Stimulated activated CD4-positive, alpha-beta T cell treated with anti-CD3 and anti-CD28 coated beads, Interleukin-1b, Interleukin-23, amount 100 ng/mL, for 1 hour (primary cell): ENCODE data around the gene HNRNPH1.

Experiments
- DNase-seq, 2 donors: peaks; one replicate each; pipeline ENCODE4 v3.0.0-alpha.2; 2020; ENCODE audit warnings: low read depth in 2 of 2

Gene HNRNPH1

DNA sequence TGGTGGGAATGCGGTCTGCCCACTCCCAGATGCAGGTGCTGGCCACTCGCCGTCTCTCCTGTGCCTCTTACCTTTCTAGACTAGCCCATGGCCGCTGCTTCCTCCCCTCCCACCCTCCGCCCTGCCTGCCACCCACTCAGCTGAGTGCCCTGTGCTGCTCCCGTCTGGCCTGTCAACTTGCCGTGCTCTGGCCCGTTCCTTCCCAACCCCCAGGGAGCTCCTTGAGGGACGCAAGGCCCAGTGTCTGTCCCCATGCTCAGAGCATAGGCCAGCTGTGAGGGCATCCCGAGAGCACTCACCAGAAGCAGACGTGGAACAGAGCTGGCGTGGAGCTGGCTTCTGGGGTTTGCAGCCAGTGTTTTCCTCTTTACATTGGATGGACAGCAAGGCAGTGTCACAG lies 20.2 kb downstream of the HNRNPH1 start:
- DNase-seq = no peak

DNA sequence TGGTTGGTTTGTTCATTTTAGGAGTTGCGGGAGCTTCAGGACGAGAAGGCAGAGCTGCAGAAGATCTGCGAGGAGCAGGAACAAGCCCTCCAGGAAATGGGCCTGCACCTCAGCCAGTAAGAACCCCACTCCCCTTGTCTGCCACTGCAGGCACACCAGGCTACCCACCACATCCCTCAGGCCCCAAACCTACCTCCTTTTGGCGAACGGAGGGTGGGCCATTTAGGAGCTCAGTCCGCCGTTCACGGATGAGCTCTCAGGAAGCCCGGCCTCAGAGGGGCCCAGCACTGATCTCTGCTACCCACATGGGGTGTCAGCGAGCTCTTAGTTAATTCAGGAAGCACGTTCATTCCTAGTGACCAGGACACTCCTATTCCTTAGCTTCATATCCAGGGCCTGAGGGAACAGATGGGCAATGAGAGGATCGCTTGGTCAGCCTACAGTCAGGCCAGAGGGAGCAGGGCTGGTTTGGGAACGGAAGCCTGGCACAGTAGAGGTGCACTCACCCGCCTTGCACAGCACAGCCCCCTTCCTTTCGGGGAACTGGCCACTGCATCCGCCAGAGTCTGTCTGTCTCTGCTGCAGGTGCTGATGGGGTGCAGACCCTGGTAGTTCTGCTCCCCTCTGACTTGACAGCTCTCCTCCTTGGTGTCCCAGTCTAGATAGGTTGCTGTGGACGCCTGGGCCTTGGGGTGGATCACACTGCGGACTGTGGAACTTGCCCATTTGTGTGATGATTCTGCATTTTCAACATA lies 21.4 kb downstream of the HNRNPH1 start:
- DNase-seq = no peak

DNA sequence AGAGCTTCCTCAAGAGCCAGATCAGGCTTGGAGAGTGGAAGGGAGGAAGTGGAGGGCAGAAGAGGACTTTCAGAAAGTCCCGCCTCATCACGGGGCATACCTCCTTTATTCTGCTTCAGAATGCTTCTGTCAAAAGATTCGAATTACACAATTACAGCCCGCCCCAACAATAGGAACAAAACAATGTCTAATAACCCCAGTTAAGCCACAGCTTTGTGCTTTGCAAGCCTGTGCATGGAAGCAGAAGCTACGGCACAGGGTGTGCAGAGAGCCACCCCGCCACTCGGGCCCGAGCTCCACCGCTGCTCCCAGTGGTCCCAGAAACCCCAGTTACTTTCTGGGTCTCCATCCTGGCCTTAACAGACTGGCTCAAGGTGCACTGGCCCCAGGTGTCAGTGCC lies 23.5 kb downstream of the HNRNPH1 start:
- no peak for DNase-seq

DNA sequence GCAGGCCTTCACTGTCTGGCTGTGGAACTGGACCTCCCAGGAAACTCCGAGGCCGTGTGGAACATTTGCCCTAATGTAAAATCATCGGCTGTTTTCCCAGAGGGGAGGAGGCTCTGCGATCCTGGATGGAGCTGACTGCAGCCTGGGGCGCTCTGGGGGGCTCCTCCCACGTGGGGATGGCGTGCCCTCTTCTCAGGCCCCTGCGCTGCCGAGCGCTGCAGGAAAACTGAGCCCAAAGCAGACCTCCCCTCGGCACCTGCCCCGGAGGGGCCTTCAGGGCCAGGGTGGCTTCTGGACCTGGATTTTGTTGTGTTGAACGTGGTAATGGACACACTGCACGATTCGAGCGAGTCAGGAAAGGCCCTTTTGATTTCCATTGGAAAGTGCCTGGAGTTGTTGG lies 23.9 kb downstream of the HNRNPH1 start:
- DNase-seq = no peak

DNA sequence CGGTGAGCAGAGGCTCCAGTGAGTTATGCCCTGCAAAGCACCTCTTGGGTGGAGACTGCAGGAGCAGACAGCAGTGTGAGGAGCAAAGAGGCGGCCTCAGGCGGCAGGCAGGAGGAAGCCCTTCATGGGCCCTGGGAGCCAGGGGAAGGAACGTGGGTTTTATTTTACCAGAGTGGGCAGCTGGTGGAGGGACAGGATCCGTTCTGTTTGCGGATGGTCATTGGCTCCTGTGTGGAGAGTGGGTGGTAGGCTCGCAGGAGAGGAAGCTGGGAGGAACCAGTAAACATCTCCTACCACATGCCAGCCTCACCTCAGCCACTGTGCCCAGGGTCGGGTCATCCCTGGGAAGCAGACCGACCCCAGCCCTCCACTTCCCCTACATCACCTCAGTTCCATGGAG lies 24.4 kb downstream of the HNRNPH1 start:
- no peak for DNase-seq

DNA sequence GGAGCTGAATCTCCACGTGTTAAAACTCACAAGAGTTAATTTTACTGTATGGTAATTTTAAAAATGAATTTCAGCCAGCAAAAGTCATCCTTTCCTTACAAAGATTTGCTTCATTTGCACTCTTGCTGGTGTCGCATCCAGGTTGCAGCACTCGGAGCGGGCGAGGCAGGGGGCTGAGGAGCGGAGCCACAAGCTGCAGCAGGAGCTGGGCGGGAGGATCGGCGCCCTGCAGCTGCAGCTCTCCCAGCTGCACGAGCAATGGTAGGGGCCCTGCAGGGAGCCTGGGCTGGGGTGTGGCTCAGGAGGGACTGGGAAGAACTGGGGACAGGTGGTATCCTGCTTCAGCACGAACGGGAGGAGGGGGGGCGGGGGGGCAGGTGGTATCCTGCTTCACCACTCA lies 27.1 kb downstream of the HNRNPH1 start:
- DNase-seq = no peak

DNA sequence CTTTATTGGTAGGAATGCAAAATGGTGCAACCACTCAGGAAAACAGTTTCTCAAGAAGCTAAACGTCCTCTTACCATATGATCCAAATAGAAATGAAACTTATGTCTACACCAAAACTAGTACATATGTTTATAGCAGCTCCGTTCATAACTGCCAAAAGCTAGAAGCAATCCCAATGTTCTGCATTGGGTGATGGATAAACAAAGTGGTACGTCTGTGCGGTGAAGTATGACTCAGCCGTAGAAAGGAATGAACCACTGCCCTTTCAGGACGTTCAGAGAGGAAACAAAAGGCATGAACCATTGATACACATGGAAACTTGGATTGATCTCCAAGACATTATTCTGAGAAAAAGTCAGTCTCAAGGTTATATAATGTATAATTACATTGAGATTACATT lies 27.6 kb downstream of the HNRNPH1 start:
- DNase-seq = no peak

DNA sequence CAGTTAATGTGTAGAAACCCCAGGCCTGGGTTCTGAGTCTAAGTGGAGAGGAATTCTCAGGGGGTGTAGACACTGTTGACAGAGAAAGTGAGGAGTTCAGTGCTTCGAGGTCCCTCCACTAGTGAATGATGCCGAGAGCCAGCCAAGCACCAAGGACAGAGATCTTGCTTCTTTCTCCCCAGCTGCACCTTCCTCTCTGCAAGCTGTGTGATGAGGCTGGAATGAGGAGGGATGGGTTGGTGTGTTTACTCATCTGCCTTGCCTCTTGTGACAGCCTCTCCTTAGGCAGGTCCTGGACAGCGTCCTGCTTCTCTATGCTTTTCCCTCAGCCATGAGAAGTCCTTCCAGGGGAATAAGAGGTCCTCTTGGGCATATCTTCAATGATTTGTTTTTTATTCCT lies 35.3 kb downstream of the HNRNPH1 start:
- DNase-seq = no peak

DNA sequence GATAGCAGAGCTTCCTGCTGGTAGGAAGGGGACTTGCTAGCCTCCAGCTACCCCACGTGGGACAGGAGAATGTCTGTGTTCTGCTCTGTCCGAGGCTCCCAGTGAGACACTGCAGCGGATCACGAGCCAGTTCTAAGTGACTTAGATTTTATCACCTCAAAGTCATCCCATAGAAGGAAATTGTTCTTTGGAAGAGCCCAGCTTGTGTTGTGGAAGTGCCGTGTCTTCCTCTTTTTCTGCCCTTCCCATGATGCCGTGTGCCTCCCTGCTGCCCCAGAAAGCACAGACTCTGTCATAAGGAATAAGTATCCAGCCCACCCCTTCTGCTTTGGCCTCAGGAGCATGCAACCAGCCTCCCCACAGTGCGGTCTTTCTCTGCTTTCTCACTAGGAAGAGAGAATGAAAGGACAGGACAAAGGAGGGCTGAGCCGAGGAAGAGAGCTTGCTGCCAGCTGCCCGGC lies 37.5 kb downstream of the HNRNPH1 start:
- no peak for DNase-seq

DNA sequence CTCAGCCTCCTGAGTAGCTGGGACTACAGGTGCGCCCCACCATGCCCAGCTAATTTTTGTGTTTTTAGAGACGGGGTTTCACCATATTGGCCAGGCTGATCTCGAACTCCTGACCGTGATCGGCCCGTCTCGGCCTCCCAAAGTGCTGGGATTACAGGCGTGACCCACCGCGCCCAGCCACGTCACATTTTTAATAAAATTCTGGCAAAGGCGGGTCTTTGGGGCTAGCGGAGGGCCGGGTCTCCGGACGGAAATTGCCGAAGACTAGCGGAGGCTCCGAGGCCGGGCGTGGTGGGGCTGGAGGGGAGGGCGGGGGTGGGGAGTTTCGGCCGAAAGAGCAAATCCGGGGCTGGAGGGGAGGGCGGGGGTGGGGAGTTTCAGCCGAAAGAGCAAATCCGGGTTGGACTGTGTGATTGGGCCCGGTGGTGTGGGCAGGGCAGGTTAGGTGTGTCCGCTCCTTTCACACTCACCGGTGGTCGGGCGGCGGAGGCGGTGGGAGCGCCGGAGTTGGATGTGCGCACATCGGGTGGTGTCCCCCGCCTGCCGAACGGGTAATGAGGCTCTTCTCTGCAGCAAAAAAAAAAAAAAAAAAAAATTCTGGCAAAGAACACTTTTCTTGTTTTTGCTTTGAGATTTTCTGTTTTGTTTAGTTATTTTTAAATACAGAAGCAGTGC lies 46.0 kb downstream of the HNRNPH1 start:
- DNase-seq = no peak

DNA sequence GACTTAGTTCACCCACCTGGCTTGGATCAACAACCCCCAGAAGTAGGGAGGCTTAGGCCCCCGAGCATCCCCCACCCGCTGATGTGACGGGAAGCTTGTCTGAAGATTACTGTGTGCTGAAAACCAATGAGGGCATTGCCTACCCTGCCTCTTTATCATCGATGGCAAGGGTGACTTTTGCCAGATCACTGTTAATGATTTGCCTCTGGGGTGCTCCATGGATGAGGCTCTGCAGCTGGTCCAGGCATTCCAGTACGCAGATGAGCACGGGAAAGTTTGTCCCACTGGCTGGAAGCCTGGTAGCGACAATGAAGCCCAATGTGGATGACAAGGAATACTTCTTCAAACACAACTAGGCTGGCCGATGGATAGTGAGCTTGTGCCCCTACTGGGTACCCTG lies 51.1 kb downstream of the HNRNPH1 start:
- DNase-seq = no peak

DNA sequence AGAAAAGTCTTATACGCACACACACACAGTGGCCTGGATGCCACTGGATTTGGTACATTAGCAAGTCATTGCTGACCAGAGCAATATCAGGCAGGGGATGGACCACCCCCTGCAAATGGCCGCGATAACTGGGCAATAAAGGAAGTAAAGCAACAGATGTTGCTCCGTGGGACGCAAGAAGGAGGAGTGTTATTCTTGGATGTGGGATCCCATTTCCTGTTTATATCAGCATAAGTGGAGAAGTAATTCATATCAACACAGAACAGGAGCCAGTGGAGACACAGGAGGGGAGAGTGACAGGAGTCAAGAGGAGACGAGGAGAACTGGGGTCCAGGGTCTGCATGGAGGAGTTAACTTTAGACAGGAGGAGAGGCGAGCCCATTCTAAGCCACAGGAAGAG lies 54.8 kb downstream of the HNRNPH1 start:
- no peak for DNase-seq

DNA sequence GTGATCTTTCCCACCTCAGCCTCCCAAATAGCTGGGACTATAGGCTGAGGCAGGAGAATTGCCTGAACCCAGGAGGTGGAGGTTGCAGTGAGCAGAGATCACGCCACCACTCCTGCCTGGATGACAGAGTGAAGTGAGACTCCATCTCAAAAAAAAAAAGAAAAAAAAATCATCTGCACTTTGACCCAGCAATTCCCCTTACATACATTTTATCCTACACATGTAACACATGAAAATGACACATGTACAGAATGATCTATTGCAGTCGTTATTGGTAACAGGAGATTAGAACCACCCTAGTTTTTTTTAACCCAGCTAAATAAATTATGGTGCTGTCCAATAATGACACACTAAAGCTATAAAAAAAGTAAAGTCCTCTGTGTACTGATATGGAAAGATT lies 58.9 kb downstream of the HNRNPH1 start:
- no peak for DNase-seq
